KMS-11 (cell line): Measurements from ENCODE around the gene RTL5.

Experiments used
- H2AFZ ChIP-seq: fragments of 200-600 bp; sonication (generic); 2 replicates; pipeline ENCODE4 v1.6.1; 2016; ENCODE audit warnings: antibody characterized with exemption, mixed run types, low read depth
- H3K27ac ChIP-seq: fragments of 200-600 bp; sonication (generic); 2 replicates; pipeline ENCODE4 v1.6.1; 2016; ENCODE audit warnings: mild to moderate bottlenecking, mixed run types
- H3K27me3 ChIP-seq: fragments of 200-600 bp; sonication (generic); 2 replicates; pipeline ENCODE4 v1.6.1; 2017; ENCODE audit warnings: mild to moderate bottlenecking, low read depth, mixed run types, moderate library complexity; ENCODE audit not compliant: insufficient read depth
- H3K36me3 ChIP-seq: fragments of 200-600 bp; sonication (generic); 2 replicates; pipeline ENCODE4 v1.6.1; 2017; ENCODE audit warnings: mild to moderate bottlenecking, mixed run types; ENCODE audit not compliant: insufficient read depth
- H3K4me1 ChIP-seq: fragments of 200-600 bp; sonication (generic); 2 replicates; pipeline ENCODE4 v1.6.1; 2016; ENCODE audit warnings: mild to moderate bottlenecking, low read depth, mixed run types; ENCODE audit not compliant: poor library complexity, severe bottlenecking
- H3K4me2 ChIP-seq: fragments of 200-600 bp; sonication (generic); 2 replicates; pipeline ENCODE4 v1.7.0; 2016; ENCODE audit warnings: mild to moderate bottlenecking, mixed run types
- H3K4me3 ChIP-seq: fragments of 200-600 bp; sonication (generic); IDR thresholded peaks from 2 replicates; pipeline ENCODE4 v1.6.1; 2017; ENCODE audit warnings: low read depth, low read length, mixed read lengths; ENCODE audit not compliant: insufficient read depth
- H3K79me2 ChIP-seq: fragments of 200-600 bp; sonication (generic); 2 replicates; pipeline ENCODE4 v1.6.1; 2016; ENCODE audit warnings: low read depth, mixed run types; ENCODE audit not compliant: insufficient read depth
- H3K9ac ChIP-seq: fragments of 200-600 bp; sonication (generic); 2 replicates; pipeline ENCODE4 v1.6.1; 2016; ENCODE audit warnings: mild to moderate bottlenecking, mixed run types
- H4K20me1 ChIP-seq: fragments of 200-600 bp; sonication (generic); 2 replicates; pipeline ENCODE4 v1.6.1; 2016; ENCODE audit warnings: mild to moderate bottlenecking, mixed run types; ENCODE audit not compliant: insufficient read depth
- CTCF ChIP-seq: fragments of 200-600 bp; sonication (generic); conservative IDR thresholded peaks from 2 replicates; pipeline ENCODE4 v1.6.1; 2017; ENCODE audit warnings: low read depth, mild to moderate bottlenecking, antibody characterized with exemption, low read length, moderate library complexity, mixed read lengths

The RTL5 gene

GRCh38 chrX:72110876-72111708 is 20.6 kb downstream of the RTL5 start:
- Histone ChIP-seq H3K27me3 (no peaks in the 10 kb centered on the region), H3K4me1 (no peaks in the 10 kb centered on the region), H3K4me2 (no peak overlapping the region), H3K27ac (no peak overlapping the region), H2AFZ (no peak overlapping the region), H3K79me2 (no peaks in the 10 kb centered on the region), H3K9ac (no peak overlapping the region), H4K20me1 (no peaks in the 10 kb centered on the region), H3K4me3 (no peak overlapping the region), H3K36me3 (no peaks in the 10 kb centered on the region)
- TF ChIP-seq CTCF, result no peak

- no peaks in the 10 kb centered on the region for H3K79me2 ChIP-seq
- no peak for TF ChIP-seq CTCF
- H3K4me2 ChIP-seq, result no peak overlapping the region
- H4K20me1 ChIP-seq, result no peaks in the 10 kb centered on the region
- H3K27me3 ChIP-seq, result no peaks in the 10 kb centered on the region
- H3K4me1 ChIP-seq, result peaks cover 4% of the 10 kb centered on the region
- no peak overlapping the region for H3K4me3 ChIP-seq
- H3K27ac ChIP-seq, result no peak overlapping the region
- no peaks in the 10 kb centered on the region for H3K36me3 ChIP-seq
- H3K9ac ChIP-seq, result no peak overlapping the region
- no peak overlapping the region for H2AFZ ChIP-seq
Observed at GRCh38 chrX:72110051-72110875, 21.5 kb downstream of the RTL5 start.

- no peaks in the 10 kb centered on the region for H4K20me1 ChIP-seq
- no peak overlapping the region for H3K9ac ChIP-seq
- H3K4me3 ChIP-seq, result no peak overlapping the region
- peaks cover 5% of the 10 kb centered on the region for H3K4me1 ChIP-seq
- no peak for TF ChIP-seq CTCF
- no peak overlapping the region for H2AFZ ChIP-seq
- H3K27me3 ChIP-seq, result no peaks in the 10 kb centered on the region
- no peak overlapping the region for H3K4me2 ChIP-seq
- H3K27ac ChIP-seq, result no peak overlapping the region
- no peaks in the 10 kb centered on the region for H3K36me3 ChIP-seq
- no peaks in the 10 kb centered on the region for H3K79me2 ChIP-seq
Observed at GRCh38 chrX:72108666-72109065, 23.0 kb downstream of the RTL5 start.

GRCh38 chrX:72107841-72108595 is 23.7 kb downstream of the RTL5 start:
- TF ChIP-seq CTCF, result no peak
- Histone ChIP-seq H3K27ac (no peak overlapping the region), H3K4me2 (no peak overlapping the region)

More at GRCh38 chrX:72107841-72108595, 23.7 kb downstream of the RTL5 start:
- Histone ChIP-seq H3K4me3 (no peak overlapping the region), H3K4me1 (peaks cover 5% of the 10 kb centered on the region), H3K9ac (no peak overlapping the region), H3K36me3 (no peaks in the 10 kb centered on the region), H2AFZ (no peak overlapping the region), H3K79me2 (no peaks in the 10 kb centered on the region), H4K20me1 (no peaks in the 10 kb centered on the region), H3K27me3 (no peaks in the 10 kb centered on the region)
